ENCODE data around the gene OR8G5. TPM values are rescaled to one million over a fixed set of nuclear protein-coding genes. Genes with fewer than 3 reads are reported as not detected.

The OR8G5 gene
- total RNA-seq, 1 donor from 2014 or later, result not detected

- Histone ChIP-seq H3K4me3 (ENCODE audit: low read depth, low read length) (no peak overlapping the region), H3K27me3 (ENCODE audit: control insufficient read depth, insufficient read depth, low read length) (no peaks in the 10 kb centered on the region), H3K36me3 (ENCODE audit: control insufficient read depth, insufficient read depth, low read length) (no peaks in the 10 kb centered on the region)
- TF ChIP-seq, protein P1, sequence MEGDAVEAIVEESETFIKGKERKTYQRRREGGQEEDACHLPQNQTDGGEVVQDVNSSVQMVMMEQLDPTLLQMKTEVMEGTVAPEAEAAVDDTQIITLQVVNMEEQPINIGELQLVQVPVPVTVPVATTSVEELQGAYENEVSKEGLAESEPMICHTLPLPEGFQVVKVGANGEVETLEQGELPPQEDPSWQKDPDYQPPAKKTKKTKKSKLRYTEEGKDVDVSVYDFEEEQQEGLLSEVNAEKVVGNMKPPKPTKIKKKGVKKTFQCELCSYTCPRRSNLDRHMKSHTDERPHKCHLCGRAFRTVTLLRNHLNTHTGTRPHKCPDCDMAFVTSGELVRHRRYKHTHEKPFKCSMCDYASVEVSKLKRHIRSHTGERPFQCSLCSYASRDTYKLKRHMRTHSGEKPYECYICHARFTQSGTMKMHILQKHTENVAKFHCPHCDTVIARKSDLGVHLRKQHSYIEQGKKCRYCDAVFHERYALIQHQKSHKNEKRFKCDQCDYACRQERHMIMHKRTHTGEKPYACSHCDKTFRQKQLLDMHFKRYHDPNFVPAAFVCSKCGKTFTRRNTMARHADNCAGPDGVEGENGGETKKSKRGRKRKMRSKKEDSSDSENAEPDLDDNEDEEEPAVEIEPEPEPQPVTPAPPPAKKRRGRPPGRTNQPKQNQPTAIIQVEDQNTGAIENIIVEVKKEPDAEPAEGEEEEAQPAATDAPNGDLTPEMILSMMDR (IDR thresholded peaks at IDR 0.05; ENCODE audit: insufficient read depth, low read length, poor library complexity, severe bottlenecking), result peak; percentile 13
- no peak for DNase-seq (ENCODE audit: low read depth)
These were observed 21.6 kb downstream of the OR8G5 start for GRCh38 chr11:124277804-124278203.

DNA sequence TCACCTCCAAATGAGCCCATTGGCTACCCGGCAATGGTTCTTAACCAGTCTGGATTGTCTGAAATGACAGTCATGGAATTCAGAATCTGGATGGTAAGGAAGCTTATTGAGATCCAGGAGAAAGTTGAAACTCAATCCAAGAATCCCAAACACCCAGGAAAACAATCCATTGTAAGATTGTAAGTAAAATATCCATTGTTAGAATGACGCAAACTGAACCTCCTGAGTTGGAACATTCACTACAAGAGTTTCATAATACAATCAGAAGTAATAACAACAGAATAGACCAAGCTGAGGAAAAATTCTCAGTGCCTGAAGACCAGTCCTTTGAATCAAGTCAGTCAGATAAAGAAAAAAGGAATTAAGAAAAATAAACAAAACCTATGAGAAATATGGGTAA, 22.1 kb downstream of the OR8G5 start:
- Histone ChIP-seq H3K4me3 (ENCODE audit: low read depth, low read length) (no peak overlapping the region), H3K27me3 (ENCODE audit: control insufficient read depth, insufficient read depth, low read length) (no peaks in the 10 kb centered on the region), H3K36me3 (ENCODE audit: control insufficient read depth, insufficient read depth, low read length) (no peaks in the 10 kb centered on the region)
- TF ChIP-seq, protein P1 (IDR thresholded peaks at IDR 0.05; ENCODE audit: insufficient read depth, low read length, poor library complexity, severe bottlenecking), result no peak
- DNase-seq (ENCODE audit: low read depth), result no peak

- DNase-seq (ENCODE audit: low read depth), result no peak
- TF ChIP-seq, protein P1 (IDR thresholded peaks at IDR 0.05; ENCODE audit: insufficient read depth, low read length, poor library complexity, severe bottlenecking), result no peak
- no peaks in the 10 kb centered on the region for H3K27me3 ChIP-seq (ENCODE audit: control insufficient read depth, insufficient read depth, low read length)
- H3K36me3 ChIP-seq (ENCODE audit: control insufficient read depth, insufficient read depth, low read length), result no peaks in the 10 kb centered on the region
- no peak overlapping the region for H3K4me3 ChIP-seq (ENCODE audit: low read depth, low read length)
These were observed 29.6 kb downstream of the OR8G5 start for GRCh38 chr11:124285610-124286344.

DNA sequence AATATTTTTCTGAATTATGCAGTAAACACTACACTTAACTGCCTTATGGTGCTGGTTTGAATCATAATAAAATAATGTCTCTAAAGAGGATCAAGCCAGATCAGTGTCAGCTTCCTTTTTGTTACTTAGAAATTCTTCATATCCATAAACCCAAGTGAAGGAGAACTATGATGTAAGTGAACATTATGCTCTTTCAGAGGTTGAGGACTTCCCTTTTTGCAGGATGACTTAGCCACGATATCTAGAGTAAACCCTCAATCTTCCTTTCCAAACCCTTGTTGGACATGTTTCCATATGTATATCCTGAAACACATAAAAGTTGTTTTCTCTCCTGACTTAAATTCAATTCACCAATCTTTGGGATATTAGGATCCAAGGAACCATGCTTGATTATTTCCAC, 38.5 kb downstream of the OR8G5 start:
- TF ChIP-seq, protein P1 (IDR thresholded peaks at IDR 0.05; ENCODE audit: insufficient read depth, low read length, poor library complexity, severe bottlenecking), result no peak
- no peaks in the 10 kb centered on the region for H3K27me3 ChIP-seq (ENCODE audit: control insufficient read depth, insufficient read depth, low read length)
- no peaks in the 10 kb centered on the region for H3K36me3 ChIP-seq (ENCODE audit: control insufficient read depth, insufficient read depth, low read length)
- no peak overlapping the region for H3K4me3 ChIP-seq (ENCODE audit: low read depth, low read length)
- DNase-seq (ENCODE audit: low read depth), result no peak

DNA sequence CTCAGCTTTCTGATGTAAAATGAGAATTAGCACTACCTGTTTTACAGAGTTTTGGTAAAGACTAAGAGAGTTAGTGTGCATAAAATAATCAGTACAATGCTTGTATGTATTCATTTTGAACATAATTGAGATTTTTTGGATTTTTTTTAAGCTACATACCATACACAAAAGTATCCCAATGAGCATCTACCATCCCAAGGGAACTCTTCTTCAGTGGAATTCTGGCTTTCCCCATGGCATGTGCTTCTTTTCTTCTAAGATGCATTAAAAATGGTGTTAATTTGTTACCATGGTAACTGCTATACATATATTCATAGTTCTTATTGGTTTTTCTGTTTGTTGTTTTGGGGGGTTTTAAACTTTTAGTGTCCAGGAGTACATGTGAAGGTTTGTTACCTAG, 39.8 kb downstream of the OR8G5 start:
- no peak for DNase-seq (ENCODE audit: low read depth)
- Histone ChIP-seq H3K4me3 (ENCODE audit: low read depth, low read length) (no peak overlapping the region), H3K27me3 (ENCODE audit: control insufficient read depth, insufficient read depth, low read length) (no peaks in the 10 kb centered on the region), H3K36me3 (ENCODE audit: control insufficient read depth, insufficient read depth, low read length) (no peaks in the 10 kb centered on the region)
- TF ChIP-seq, protein P1 (IDR thresholded peaks at IDR 0.05; ENCODE audit: insufficient read depth, low read length, poor library complexity, severe bottlenecking), result no peak

GRCh38 chr11:124297921-124298320, 41.7 kb downstream of the OR8G5 start:
- no peak for DNase-seq (ENCODE audit: low read depth)
- no peaks in the 10 kb centered on the region for H3K27me3 ChIP-seq (ENCODE audit: control insufficient read depth, insufficient read depth, low read length)
- H3K36me3 ChIP-seq (ENCODE audit: control insufficient read depth, insufficient read depth, low read length), result no peaks in the 10 kb centered on the region
- TF ChIP-seq, protein P1 (IDR thresholded peaks at IDR 0.05; ENCODE audit: insufficient read depth, low read length, poor library complexity, severe bottlenecking), result no peak
- H3K4me3 ChIP-seq (ENCODE audit: low read depth, low read length), result no peak overlapping the region

Data from kidney epithelial cell (primary cell).